OCI-M2 (cell line): ENCODE data around the gene CCDC201.
"Not testable (repeated sequence)": the region's sequence is repeated elsewhere in the genome, so short reads cannot be mapped to it uniquely, and the experiment has no call there.

Experiments
- DNase-seq: peaks from one replicate; lab custom pipeline; 2025; ENCODE audit not compliant: unreplicated experiment; lab: John Stamatoyannopoulos, UW

Gene CCDC201

DNA sequence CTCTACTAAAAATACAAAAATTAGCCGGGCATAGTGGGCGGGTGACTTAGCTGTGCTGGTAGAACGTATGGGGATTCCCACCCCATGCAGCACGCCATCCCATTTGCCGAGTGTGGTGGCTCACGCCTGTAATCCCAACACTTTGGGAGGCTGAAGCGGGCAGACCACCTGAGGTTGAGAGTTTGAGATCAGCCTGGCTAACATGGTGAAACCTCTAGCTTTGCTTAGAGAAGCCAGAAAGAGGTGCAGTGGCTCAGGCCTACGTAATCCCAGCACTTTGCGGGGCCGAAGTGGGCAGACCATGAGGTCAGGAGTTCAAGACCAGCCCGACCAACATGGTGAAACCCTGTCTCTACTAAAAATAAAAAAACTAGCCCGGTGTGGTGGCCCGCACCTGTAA, 45.2 kb downstream of the CCDC201 start:
- not testable (repeated sequence) for DNase-seq

DNA sequence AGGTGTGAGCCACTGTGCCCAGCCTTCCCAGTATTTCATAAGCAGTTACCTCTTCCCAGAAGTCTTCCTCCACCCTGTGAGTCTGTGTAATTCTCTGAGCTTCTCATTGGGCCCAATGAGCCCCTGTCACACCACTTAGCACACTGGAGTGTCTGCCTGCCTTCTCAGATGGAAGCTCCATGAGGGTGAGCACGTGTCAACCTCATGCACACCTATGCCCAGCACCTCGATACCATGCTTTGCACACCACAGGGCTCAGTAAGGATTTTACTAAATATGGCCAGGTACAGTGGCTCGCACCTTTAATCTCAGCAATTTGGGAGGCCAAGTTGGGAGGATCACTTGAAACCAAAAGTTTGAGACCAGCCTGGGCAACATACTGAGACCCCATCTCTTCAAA, 46.3 kb downstream of the CCDC201 start:
- DNase-seq = not testable (repeated sequence)

DNA sequence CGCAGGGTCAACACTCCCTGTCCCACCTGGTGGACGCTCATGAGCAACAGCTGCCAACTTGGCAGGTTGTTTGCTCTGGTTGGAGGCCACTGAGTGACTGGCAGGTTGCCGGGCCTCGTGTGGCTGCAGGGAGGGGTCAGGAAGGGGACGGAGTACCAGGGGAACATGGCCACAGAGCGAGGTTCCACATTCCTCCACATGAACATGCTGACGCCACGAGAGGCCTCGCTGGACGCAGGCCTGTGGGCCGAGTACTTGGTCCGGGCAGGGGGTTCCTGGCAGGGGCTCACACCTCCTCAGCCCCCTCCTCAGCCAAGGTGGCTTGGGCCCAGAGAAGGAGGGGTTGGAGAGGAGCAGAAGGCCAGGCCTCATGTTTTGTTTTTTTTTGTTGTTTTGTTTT, 54.1 kb downstream of the CCDC201 start:
- not testable (repeated sequence) for DNase-seq

DNA sequence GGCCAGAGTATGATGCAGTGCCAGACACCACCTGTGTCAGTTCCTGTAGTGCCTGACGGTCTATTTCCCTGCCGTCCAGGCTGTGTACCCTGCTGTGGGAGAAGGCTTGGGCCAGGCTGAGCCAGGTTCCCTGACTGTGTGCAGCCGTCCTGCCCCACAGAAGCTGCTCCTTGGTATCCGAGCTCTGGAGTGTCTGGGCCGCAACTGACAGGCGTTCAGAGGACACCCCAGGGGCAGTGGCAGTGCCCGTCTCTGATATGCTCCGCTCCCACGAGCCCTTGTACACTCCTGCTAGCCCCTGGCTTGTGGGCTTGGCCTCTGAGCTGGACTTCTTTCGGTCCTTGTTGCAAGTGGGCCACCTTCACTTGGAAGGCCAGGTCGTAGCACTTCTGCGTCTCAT, 55.0 kb downstream of the CCDC201 start:
- DNase-seq = not testable (repeated sequence)

DNA sequence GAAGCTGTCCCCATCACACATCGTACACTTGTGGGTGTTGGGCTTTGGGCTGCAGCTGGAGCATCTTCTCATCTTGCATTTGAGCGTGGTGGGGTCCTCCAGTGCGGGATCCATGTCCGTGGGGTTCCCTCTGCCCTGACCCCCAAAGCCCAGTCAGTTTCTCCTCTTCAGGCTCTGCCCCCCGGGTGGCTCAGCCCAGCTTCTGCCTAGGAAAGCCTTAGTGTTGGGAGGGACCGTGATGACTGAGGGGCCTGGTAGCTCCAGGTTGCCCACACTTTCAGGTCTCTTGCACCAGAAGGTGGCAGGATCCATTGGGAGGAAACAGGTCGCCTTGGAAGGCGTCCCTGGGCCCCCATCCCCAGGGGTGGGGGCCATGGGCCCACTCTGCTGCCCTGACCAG, 55.9 kb downstream of the CCDC201 start:
- DNase-seq = not testable (repeated sequence)

DNA sequence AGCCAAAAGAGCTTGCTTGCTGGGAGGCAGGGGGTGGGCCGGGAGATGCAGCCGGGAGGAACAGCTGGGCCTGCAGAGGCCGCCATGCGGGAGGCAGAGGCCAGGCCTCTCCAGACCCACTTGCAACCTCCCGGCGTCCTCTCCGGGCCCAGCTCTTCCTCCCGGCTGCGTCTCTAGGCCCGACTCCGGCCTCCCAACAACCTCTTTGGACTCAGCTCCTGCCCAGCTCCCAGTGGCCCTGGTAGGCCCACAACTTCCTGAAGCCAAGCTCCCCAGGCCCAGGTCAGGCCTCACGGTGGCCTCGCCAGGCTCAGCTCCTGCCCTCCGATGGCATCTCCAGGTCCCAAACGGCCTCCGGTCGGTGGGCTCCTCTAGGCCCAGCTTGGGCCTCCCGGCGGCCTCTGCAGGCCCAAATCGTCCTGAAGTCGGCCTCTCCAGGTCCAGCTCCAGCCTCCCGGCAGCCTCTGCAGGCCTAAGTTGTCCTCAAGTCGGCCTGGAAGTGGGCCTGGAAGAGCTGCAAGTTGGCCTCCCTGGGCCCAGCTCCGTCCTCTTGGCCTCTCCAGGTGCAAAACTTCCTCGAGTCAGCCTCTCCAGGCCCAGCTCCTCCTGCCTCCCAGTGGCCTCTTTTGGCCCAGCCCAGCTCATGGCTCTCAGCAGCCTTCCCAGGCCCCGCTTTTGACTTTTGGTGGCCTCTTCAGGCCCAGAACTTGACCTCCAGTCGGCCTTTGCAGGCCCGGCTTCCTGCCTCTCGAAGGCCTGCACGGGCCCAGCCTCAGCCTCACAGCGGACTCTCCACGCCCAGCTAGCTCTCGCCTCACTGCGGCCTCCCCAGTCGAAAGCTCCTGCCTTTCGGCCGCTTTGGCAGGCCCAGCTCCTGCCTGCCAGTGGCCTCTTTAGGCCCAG, 58.4 kb downstream of the CCDC201 start:
- not testable (repeated sequence) for DNase-seq

DNA sequence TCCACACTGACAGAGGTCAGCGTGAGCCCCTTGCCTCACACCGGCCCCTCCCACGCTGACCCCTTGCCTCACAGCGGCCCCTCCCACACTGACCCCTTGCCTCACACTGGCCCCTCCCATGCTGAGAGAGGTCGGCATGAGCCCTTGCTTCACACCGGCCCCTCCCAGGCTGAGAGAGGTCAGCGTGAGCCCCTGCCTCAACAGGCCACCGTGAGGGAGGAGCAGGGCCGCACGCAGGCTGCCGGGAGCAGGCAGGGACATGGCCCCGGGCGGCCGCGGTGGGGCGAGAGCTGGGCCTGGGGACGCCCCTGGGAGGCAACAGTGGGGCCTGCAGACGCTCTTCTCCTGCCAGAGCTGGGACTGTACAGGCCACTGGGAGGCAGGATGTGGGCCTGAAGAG, 59.1 kb downstream of the CCDC201 start:
- not testable (repeated sequence) for DNase-seq

DNA sequence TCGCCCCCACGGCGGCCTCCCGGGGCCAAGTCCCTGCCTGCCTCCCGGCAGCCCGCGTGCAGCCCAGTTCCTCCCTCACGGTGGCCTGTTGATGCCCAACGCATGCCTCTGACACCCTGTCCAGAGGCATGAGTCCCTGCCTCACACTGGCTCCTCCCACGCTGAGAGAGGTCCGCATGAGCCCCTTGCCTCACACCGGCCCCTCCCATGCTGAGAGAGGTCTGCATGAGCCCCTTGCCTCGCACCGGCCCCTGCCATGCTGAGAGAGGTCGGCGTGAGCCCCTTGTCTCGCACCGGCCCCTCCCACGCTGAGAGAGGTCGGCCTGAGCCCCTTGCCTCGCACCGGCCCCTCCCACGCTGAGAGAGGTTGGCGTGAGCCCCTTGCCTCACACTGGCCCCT, 59.9 kb downstream of the CCDC201 start:
- DNase-seq = no peak

DNA sequence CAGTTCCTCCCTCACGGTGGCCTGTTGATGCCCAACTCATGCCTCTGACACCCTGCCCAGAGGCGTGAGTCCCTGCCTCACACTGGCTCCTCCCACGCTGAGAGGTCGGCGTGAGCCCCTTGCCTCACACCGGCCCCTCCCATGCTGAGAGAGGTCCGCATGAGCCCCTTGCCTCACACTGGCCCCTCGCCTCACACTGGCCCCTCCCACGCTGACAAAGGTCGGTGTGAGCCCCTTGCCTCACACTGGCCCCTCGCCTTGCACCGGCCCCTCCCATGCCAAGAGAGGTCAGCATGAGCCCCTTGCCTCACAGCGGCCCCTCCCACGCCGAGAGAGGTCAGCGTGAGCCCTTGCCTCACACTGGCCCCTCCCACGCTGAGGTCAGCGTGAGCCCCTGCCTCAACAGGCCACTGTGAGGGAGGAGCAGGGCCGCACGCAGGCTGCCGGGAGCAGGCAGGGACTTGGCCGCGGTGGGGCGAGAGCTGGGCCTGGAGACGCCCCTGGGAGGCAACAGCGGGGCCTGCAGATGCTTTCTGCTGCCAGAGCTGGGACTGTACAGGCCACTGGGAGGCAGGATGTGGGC, 61.1 kb downstream of the CCDC201 start:
- DNase-seq = not testable (repeated sequence)

DNA sequence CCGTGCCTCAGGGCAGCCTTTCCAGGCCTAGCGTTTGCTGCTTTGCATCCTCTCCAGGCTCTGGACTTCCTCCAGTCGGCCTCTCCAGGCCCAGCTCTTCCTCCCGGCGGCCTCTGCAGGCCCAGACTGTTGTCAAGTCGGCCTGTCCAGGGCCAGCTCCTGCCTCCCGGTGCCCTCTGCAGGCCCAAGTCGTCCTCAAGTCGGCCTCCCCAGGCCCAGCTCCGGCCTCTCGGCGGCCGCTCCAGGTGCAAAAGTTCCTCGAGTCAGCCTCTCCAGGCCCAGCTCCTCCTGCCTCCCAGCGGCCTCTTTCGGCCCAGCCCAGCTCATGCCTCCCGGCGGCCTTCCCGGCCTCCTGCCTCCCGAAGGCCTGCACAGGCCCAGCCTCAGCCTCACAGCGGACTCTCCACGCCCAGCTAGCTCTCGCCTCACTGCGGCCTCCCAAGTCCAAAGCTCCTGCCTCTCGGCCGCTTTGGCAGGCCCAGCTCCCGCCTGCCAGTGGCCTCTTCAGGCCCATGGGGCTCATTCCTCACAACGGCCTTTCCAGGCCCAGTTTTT, 62.4 kb downstream of the CCDC201 start:
- DNase-seq = not testable (repeated sequence)
